Motor neuron (in vitro differentiated cells): ENCODE measurements around the gene OPALIN. TPM values are rescaled to one million over a fixed set of nuclear protein-coding genes. Genes with fewer than 3 reads are reported as not detected.
A peak's percentile ranks its signal among the peaks of the same experiment; 100 is the strongest.

Source experiments
- ATAC-seq, 8 experiments: fragments of 200-7000 bp; cut with Tn5 transposase; replicated peaks in 6 of 8; 2 replicates each; pipeline ENCODE4 v1.8.0; 2021; ENCODE audit warnings: mild to moderate bottlenecking in 8 of 8, moderate library complexity in 8 of 8
- H3K27ac ChIP-seq, 2 donors: fragments of 250-450 bp; sonication (Bioruptor Pico); 2 replicates each; pipeline ENCODE4 v1.9.0; 2021; ENCODE audit warnings: antibody characterized with exemption in 2 of 2, mild to moderate bottlenecking in 2 of 2, moderate library complexity in 1 of 2
- H3K4me1 ChIP-seq, 2 donors: fragments of 250-450 bp; sonication (Bioruptor Pico); replicated peaks in 1 of 2; 2 replicates each; pipeline ENCODE4 v1.6.1; 2021; ENCODE audit warnings: antibody characterized with exemption in 2 of 2, mild to moderate bottlenecking in 2 of 2, moderate library complexity in 1 of 2
- H3K4me3 ChIP-seq, 5 donors: fragments of 250-450 bp; sonication (Bioruptor Pico); 2 replicates each; pipeline ENCODE4 v1.9.0; 2021; ENCODE audit warnings: antibody characterized with exemption in 5 of 5, mild to moderate bottlenecking in 5 of 5, moderate library complexity in 4 of 5
- WGBS, 10 experiments: fragments of 450-650 bp; shearing (Covaris generic); methylation state at CpG; one replicate each; pipeline ENCODE4 v1.0.0; 2022; 5-methylcytosine and 5-hydroxymethylcytosine counted together
- in situ Hi-C, 9 experiments: fragments of 400-800 bp; cut with MboI; loops; one replicate each; pipeline ENCODE4 v1.15.0; 2021; ENCODE audit warnings: low sequenced_read_pairs in 9 of 9, low pct_unique_long_range_greater_than_20kb in 2 of 9; ENCODE audit not compliant: unreplicated experiment in 9 of 9
- total RNA-seq, 8 experiments: library from RNA; unstranded; fragments of 300-600 nt; gene quantifications; 2 replicates each; pipeline versions ENCODE4 v1.2.3 to v1.2.4, GENCODE V29; 2022

The OPALIN gene
- total RNA-seq, 8 experiments from 2014 or later = 0.09 to 0.65 (median 0.21) TPM; not detected in 1

DNA sequence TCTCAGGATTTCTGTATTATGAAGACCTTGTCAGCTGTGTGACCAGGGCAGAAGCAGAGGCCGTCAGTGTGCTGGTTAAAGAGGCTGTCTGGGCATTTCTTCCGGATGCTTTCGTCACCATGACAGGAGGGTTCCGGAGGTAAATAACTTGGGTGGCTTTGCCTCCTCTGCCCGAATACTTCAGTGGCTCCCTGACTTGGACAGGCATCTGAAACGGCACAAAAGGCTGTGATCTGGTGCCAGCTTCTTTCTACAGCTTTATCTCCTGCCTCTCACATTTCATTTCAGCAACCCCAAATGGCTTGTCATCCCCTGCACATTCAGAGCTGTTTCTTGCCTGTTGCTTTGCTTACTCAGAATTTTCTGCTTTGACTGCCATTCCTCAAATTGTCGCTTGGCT, 31.3 kb downstream of the OPALIN start:
- 0 to 98% (median 68%) methylated on average over 1 to 6 of the region's 7 CpGs; no CpG with 5 or more reads in 2 of the 10 experiments for WGBS, 10 experiments
- ATAC-seq = no peak
- Histone ChIP-seq H3K4me3 (no peak overlapping the region), H3K27ac (no peak overlapping the region), H3K4me1 (no peaks in the 10 kb centered on the region)
- in situ Hi-C loops = loop anchor here in 4 of 9 experiments (25.0 kb wide), 2 partner anchors 290 to 315 kb away; partner anchors contain the start of gene CCNJ (in 2 of the 4)

- Histone ChIP-seq H3K27ac (no peak overlapping the region), H3K4me3 (no peak overlapping the region), H3K4me1 (no peaks in the 10 kb centered on the region)
- in situ Hi-C loops = loop anchor here in 4 of 9 experiments (25.0 kb wide), 2 partner anchors 289 to 314 kb away; partner anchors contain the start of gene CCNJ (in 2 of the 4)
- no peak for ATAC-seq
- 0 to 90% (median 79%) methylated on average over 1 to 4 of the region's 4 CpGs; no CpG with 5 or more reads in 1 of the 10 experiments for WGBS, 10 experiments
Measured at GRCh38 chr10:96325719-96326373, 33.0 kb downstream of the OPALIN start.

- Histone ChIP-seq H3K4me3 (no peak overlapping the region), H3K4me1 (no peaks in the 10 kb centered on the region), H3K27ac (no peak overlapping the region)
- ATAC-seq = peak in 1 of 8 experiments; percentile 40
- in situ Hi-C loops = loop anchor here in 1 of 9 experiments (25.0 kb wide), 1 partner anchor 287 kb away; the partner anchor contains the start of gene CCNJ
- 20 to 100% (median 85%) methylated on average over 1 of the region's 2 CpGs; no CpG with 5 or more reads in 4 of the 10 experiments for WGBS, 10 experiments
Measured at GRCh38 chr10:96324447-96324846, 34.4 kb downstream of the OPALIN start.

- Histone ChIP-seq H3K4me1 (no peaks in the 10 kb centered on the region), H3K4me3 (no peak overlapping the region), H3K27ac (no peak overlapping the region)
- ATAC-seq = no peak
- 67 to 100% (median 100%) methylated on average over 1 of the region's 1 CpG; no CpG with 5 or more reads in 5 of the 10 experiments for WGBS, 10 experiments
- in situ Hi-C loops = loop anchor here in 1 of 9 experiments (25.0 kb wide), 1 partner anchor 285 kb away; the partner anchor contains the start of gene CCNJ
Measured at GRCh38 chr10:96322275-96322674, 36.5 kb downstream of the OPALIN start.

DNA sequence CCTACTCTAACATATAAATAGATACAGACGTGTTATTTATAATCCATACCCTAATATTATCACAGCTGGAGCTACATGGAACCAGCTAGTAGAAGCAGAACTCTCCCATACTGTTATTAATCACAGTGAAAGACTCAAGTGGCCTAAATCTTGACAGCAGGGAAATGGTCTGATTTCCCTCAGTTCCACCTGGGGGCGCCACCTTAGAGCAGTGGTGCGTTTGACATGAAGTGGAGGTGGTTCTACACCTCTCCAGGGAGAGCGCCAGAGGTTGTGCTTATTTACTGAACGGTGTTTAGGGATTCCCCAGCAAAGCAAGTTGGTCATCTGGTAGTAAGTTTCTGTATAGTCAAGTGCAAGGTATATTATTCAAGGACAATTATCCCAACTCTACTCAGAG, 37.0 kb downstream of the OPALIN start:
- no peak overlapping the region for H3K27ac ChIP-seq
- in situ Hi-C loops = loop anchor here in 1 of 9 experiments (25.0 kb wide), 1 partner anchor 285 kb away; the partner anchor contains the start of gene CCNJ
- H3K4me3 ChIP-seq = no peak overlapping the region
- H3K4me1 ChIP-seq = no peaks in the 10 kb centered on the region
- ATAC-seq = no peak
- 14 to 100% (median 80%) methylated on average over 2 to 4 of the region's 5 CpGs; no CpG with 5 or more reads in 5 of the 10 experiments for WGBS, 10 experiments

GRCh38 chr10:96319754-96320474, 38.9 kb downstream of the OPALIN start:
- 20 to 100% (median 48%) methylated on average over 1 to 3 of the region's 3 CpGs; no CpG with 5 or more reads in 1 of the 10 experiments for WGBS, 10 experiments
- ATAC-seq = peak; percentile 76 to 97 (median 91)
- H3K4me3 ChIP-seq = no peak overlapping the region
- in situ Hi-C loops = loop anchor here in 1 of 9 experiments (25.0 kb wide), 1 partner anchor 283 kb away; the partner anchor contains the start of gene CCNJ
- no peak overlapping the region for H3K27ac ChIP-seq
- no peaks in the 10 kb centered on the region for H3K4me1 ChIP-seq

DNA sequence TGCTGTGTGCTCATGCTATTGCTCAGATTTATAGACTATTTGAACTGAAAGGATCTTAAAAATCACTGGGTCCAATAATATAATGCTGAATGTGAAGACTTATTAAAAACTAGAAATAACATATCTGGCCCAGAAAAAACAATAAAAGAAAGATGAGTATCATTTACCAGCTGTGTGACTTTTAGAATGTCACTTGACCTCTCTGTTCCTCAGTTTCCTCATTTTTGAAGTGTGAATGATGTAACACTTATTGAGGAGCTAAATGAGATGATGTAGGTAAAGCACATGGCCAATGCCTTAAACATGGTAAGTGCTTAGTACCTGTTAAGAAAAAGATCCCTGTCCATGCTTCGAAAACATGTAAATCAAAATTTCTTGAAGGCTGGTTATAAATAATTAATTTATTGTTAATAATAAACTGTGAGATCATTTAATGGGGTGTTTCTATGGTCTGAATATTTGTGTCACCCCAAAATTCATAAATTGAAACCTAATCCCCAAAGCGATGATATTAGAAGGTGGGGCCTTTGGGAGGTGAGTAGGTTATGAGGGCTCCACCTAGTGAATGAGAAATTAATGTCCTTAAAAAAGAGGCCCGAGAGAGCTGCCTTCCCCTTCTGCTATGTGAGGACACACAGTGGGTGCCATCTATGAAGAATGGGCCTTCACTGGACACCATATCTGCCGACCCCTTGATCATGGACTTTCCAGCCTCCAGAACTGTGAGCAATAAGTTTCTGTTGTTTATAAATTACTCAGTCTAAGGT, 41.6 kb downstream of the OPALIN start:
- WGBS, 10 experiments = 33 to 100% (median 82%) methylated on average over 1 to 4 of the region's 4 CpGs
- ATAC-seq = no peak
- in situ Hi-C loops = loop anchor here in 1 of 9 experiments (25.0 kb wide), 1 partner anchor 280 kb away; the partner anchor contains the start of gene CCNJ
- no peaks in the 10 kb centered on the region for H3K4me1 ChIP-seq
- no peak overlapping the region for H3K4me3 ChIP-seq
- H3K27ac ChIP-seq = no peak overlapping the region

- Histone ChIP-seq H3K4me3 (no peak overlapping the region), H3K4me1 (peaks cover 10 to 16% of the 10 kb centered on the region in 2 donors), H3K27ac (no peak overlapping the region)
- no peak for ATAC-seq
- in situ Hi-C loops = loop anchor here in 1 of 9 experiments (25.0 kb wide), 1 partner anchor 276 kb away; the partner anchor contains the start of gene CCNJ
- 0 to 100% (median 77%) methylated on average over 1 to 2 of the region's 2 CpGs; no CpG with 5 or more reads in 1 of the 10 experiments for WGBS, 10 experiments
Measured at GRCh38 chr10:96313344-96313743, 45.5 kb downstream of the OPALIN start.

DNA sequence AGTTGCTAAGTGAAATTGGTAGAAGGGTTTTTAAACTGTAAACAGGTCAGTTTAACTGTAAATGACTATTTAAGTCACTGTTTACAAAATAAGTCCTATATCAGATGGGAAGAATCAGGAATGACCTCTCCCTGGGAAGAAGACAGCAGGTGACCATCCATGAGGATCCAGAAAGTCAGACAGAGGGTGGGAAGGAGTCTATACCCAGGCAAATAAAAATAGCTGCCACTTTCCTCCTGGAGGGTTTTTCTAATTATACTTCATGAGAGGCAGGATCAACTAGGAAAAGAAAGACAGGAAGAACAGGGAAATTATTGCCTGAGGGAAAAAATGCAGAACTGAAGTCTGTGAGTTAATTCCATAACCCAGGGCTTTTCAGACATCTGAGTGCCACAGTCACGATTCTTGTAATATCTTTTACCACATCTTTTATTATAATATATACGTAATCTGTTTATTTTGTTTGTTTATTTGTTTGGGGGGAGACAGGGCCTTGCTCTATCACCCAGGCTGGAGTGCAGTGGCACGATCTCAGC, 47.6 kb downstream of the OPALIN start:
- WGBS, 10 experiments = 0 to 100% (median 23%) methylated on average over 1 to 2 of the region's 3 CpGs; no CpG with 5 or more reads in 5 of the 10 experiments
- Histone ChIP-seq H3K4me3 (no peak overlapping the region), H3K27ac (no peak overlapping the region), H3K4me1 (peaks cover 10 to 17% of the 10 kb centered on the region in 2 donors)
- in situ Hi-C loops = loop anchor here in 1 of 9 experiments (25.0 kb wide), 1 partner anchor 274 kb away; the partner anchor contains the start of gene CCNJ
- peak in 1 of 8 experiments; percentile 68 for ATAC-seq

DNA sequence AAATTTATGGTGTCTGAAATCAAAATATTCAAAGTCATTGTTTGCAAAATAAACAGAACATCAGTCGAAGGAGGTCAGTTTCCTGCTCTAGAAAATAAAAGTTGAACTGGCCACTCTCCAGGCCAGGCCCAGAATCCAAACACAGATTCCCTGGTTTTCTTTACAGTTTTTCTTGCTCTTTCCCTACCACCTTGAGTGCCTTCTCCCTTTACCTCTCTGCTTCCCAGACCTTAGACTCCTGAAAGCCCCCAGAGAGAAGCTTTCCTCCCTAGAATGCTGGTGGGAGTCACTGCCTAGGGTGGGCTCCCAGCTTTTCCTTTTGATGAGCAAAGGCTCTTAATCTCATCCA, 48.5 kb downstream of the OPALIN start:
- ATAC-seq = peak in 2 of 8 experiments; percentile 13 to 36
- 0% methylated on average over 1 of the region's 1 CpG; no CpG with 5 or more reads in 4 of the 10 experiments for WGBS, 10 experiments
- H3K27ac ChIP-seq = no peak overlapping the region
- in situ Hi-C loops = loop anchor here in 1 of 9 experiments (25.0 kb wide), 1 partner anchor 273 kb away; the partner anchor contains the start of gene CCNJ
- peaks cover 10 to 17% of the 10 kb centered on the region in 2 donors for H3K4me1 ChIP-seq
- no peak overlapping the region for H3K4me3 ChIP-seq

- no peak overlapping the region for H3K4me3 ChIP-seq
- H3K4me1 ChIP-seq = peaks cover 10 to 17% of the 10 kb centered on the region in 2 donors
- ATAC-seq = peak; percentile 63 to 93 (median 78)
- 0 to 50% (median 19%) methylated on average over 1 to 3 of the region's 3 CpGs for WGBS, 10 experiments
- in situ Hi-C loops = loop anchor here in 1 of 9 experiments (25.0 kb wide), 1 partner anchor 272 kb away; the partner anchor contains the start of gene CCNJ
- H3K27ac ChIP-seq = no peak overlapping the region
Measured at GRCh38 chr10:96309628-96310320, 49.0 kb downstream of the OPALIN start.
